Ishikawa (cell line): ENCODE data around the gene ATP8A2.

Source experiments
- EGR1 ChIP-seq: IDR thresholded peaks from 2 replicates; pipeline ENCODE4 v1.6.1; 2012
- EP300 ChIP-seq: IDR thresholded peaks from 2 replicates; pipeline ENCODE4 v1.6.1; 2012; ENCODE audit warnings: borderline replicate concordance
- REST ChIP-seq: IDR thresholded peaks from 2 replicates; pipeline ENCODE4 v1.6.1; 2012; ENCODE audit warnings: low read depth, mild to moderate bottlenecking

- TF ChIP-seq REST (no peak), EGR1 (no peak), EP300 (no peak)
Measured at GRCh38 chr13:25722893-25723292, 351.1 kb downstream of the ATP8A2 start.
